Activated naive CD4-positive, alpha-beta T cell treated with anti-CD3 and anti-CD28 coated beads for 36 hours (primary cell): ENCODE data around the gene OR2B2. TPM values are rescaled to one million over a fixed set of nuclear protein-coding genes. Genes with fewer than 3 reads are reported as not detected.

Source experiments
- CTCF ChIA-PET: fragments of 350-600 bp; sonication (Branson Sonifier 250); formaldehyde crosslinking; loops from one replicate; lab custom pipeline; 2021; ENCODE audit warnings: antibody characterized with exemption; lab: Charles Lee
- DNase-seq: peaks from one replicate; pipeline ENCODE4 v3.0.0-alpha.2; 2020
- H3K27ac Mint-ChIP-seq: one replicate; pipeline ENCODE4 v1.8.0; 2021; ENCODE audit warnings: mild to moderate bottlenecking, mixed read lengths
- H3K27me3 Mint-ChIP-seq: one replicate; pipeline ENCODE4 v1.8.0; 2021; ENCODE audit warnings: low read depth, mixed read lengths
- H3K36me3 Mint-ChIP-seq: one replicate; pipeline ENCODE4 v1.8.0; 2021; ENCODE audit warnings: low read depth, mixed read lengths
- H3K4me1 Mint-ChIP-seq: one replicate; pipeline ENCODE4 v1.8.0; 2021; ENCODE audit warnings: low read depth, mixed read lengths
- H3K4me3 Mint-ChIP-seq: one replicate; pipeline ENCODE4 v1.8.0; 2021; ENCODE audit warnings: mild to moderate bottlenecking, moderate library complexity, mixed read lengths
- H3K9me3 Mint-ChIP-seq: one replicate; pipeline ENCODE4 v1.8.0; 2021; ENCODE audit warnings: mixed read lengths
- intact Hi-C: fragments of 100-400 bp; cut with micrococcal nuclease; formaldehyde crosslinking; loops from one replicate; pipeline ENCODE4 v1.15.1; 2023
- total RNA-seq, 2 experiments: library from RNA; stranded (reverse); gene quantifications; one replicate each; pipeline ENCODE4 v1.2.3, GENCODE V29; 2021

The OR2B2 gene
- total RNA-seq, 2 experiments from 2014 or later, result not detected

GRCh38 chr6:27864906-27865849, 47.0 kb downstream of the OR2B2 start:
- CTCF ChIA-PET, result interaction anchor here (0.6 to 3.9 kb wide), 7 partner anchors 26 to 51 kb away, joined by 3 to 35 read pairs (median 5); a partner anchor contains a TSS
- Mint-ChIP-seq H3K27me3 (peaks cover 8% of the 10 kb centered on the region), H3K4me3 (peak overlapping the region; percentile 97), H3K4me1 (peaks cover 26% of the 10 kb centered on the region), H3K36me3 (peaks cover 11% of the 10 kb centered on the region), H3K27ac (peak overlapping the region; percentile 96), H3K9me3 (no peaks in the 10 kb centered on the region)
- intact Hi-C loops, result loop anchor here (1.0 to 5.0 kb wide), 3 partner anchors 8 to 1833 kb away; a partner anchor contains a TSS
- peak; percentile 84 for DNase-seq

- peaks cover 26% of the 10 kb centered on the region for H3K4me1 Mint-ChIP-seq
- H3K27ac Mint-ChIP-seq, result peak overlapping the region; percentile 96
- H3K9me3 Mint-ChIP-seq, result no peaks in the 10 kb centered on the region
- H3K36me3 Mint-ChIP-seq, result peaks cover 11% of the 10 kb centered on the region
- intact Hi-C loops, result no loop called here
- H3K4me3 Mint-ChIP-seq, result peak overlapping the region; percentile 97
- peak; percentile 49 for DNase-seq
- peaks cover 8% of the 10 kb centered on the region for H3K27me3 Mint-ChIP-seq
- CTCF ChIA-PET, result interaction anchor here (0.6 to 3.9 kb wide), 8 partner anchors 22 to 668 kb away, joined by 3 to 35 read pairs (median 3); a partner anchor contains a TSS
Observed at GRCh38 chr6:27863962-27864905, 48.0 kb downstream of the OR2B2 start.

- intact Hi-C loops, result no loop called here
- no peak overlapping the region for H3K4me3 Mint-ChIP-seq
- no peak overlapping the region for H3K27ac Mint-ChIP-seq
- H3K4me1 Mint-ChIP-seq, result peaks cover 19% of the 10 kb centered on the region
- H3K36me3 Mint-ChIP-seq, result peaks cover 11% of the 10 kb centered on the region
- no peaks in the 10 kb centered on the region for H3K9me3 Mint-ChIP-seq
- no peak for DNase-seq
- CTCF ChIA-PET, result no interaction called here
- peaks cover 8% of the 10 kb centered on the region for H3K27me3 Mint-ChIP-seq
Observed at GRCh38 chr6:27862396-27863066, 49.7 kb downstream of the OR2B2 start.

- no peak overlapping the region for H3K4me3 Mint-ChIP-seq
Observed at GRCh38 chr6:27861861-27862260, 50.3 kb downstream of the OR2B2 start.

GRCh38 chr6:27861276-27861840, 50.8 kb downstream of the OR2B2 start:
- Mint-ChIP-seq H3K36me3 (peaks cover 6% of the 10 kb centered on the region), H3K9me3 (no peaks in the 10 kb centered on the region), H3K4me1 (peaks cover 15% of the 10 kb centered on the region), H3K27me3 (no peaks in the 10 kb centered on the region), H3K27ac (no peak overlapping the region), H3K4me3 (no peak overlapping the region)
- CTCF ChIA-PET, result no interaction called here
- no peak for DNase-seq
- intact Hi-C loops, result no loop called here

More at GRCh38 chr6:27861861-27862260, 50.3 kb downstream of the OR2B2 start:
- Mint-ChIP-seq H3K36me3 (peaks cover 8% of the 10 kb centered on the region), H3K27me3 (peaks cover 2% of the 10 kb centered on the region), H3K27ac (no peak overlapping the region), H3K9me3 (no peaks in the 10 kb centered on the region), H3K4me1 (peaks cover 18% of the 10 kb centered on the region)
- intact Hi-C loops, result no loop called here
- CTCF ChIA-PET, result no interaction called here
- DNase-seq, result no peak

Other genes starting within 250 kb of the OR2B2 start
- gene OR2B6, start 44.8 kb upstream of the OR2B2 start, total RNA-seq, result not detected
- gene ZNF165, start 168.2 kb upstream of the OR2B2 start, total RNA-seq, result 1 to 10 TPM; 6.1 to 6.5 TPM
- 1 to 10 TPM; 2.3 TPM for gene ZSCAN16, start 212.2 kb upstream of the OR2B2 start, total RNA-seq
- 10 to 100 TPM; 14.8 to 15.0 TPM for gene ZKSCAN8, start 229.5 kb upstream of the OR2B2 start, total RNA-seq